Transverse colon (tissue), 3 donors: ENCODE measurements around the gene DYDC2.

ENCODE experiments used
- CTCF ChIP-seq, 5 experiments: fragments of 200-600 bp in 3 of 5; fragments of 450-650 bp in 2 of 5; sonication (generic) in 3 of 5; IDR thresholded peaks; 1 replicate in 2 of 5; 2 replicates in 3 of 5; pipeline ENCODE4 v1.5.1; 2016 to 2017; ENCODE audit warnings: antibody characterized with exemption in 5 of 5, inconsistent platforms in 3 of 5, mild to moderate bottlenecking in 2 of 5, moderate library complexity in 1 of 5
- EP300 ChIP-seq: sonication (generic); formaldehyde crosslinking; IDR thresholded peaks from one replicate; pipeline ENCODE4 v1.6.1; 2017; ENCODE audit warnings: antibody characterized with exemption, low read depth

- TF ChIP-seq CTCF (IDR thresholded peaks at IDR 0.05) (peak in 1 of 5 experiments; percentile 18), EP300 (no peak)
Measured at GRCh38 chr10:80408242-80409101, 51.9 kb downstream of the DYDC2 start, which contains the start of gene PRXL2A.
